SHP77 (cell line): Measurements from ENCODE around the gene CDHR4.
"Not testable (repeated sequence)": the region's sequence is repeated elsewhere in the genome, so short reads cannot be mapped to it uniquely, and the experiment has no call there.

Source experiments
- DNase-seq, 2 experiments: peaks; one replicate each; lab custom pipeline; 2025; lab: John Stamatoyannopoulos, UW

CDHR4 gene

GRCh38 chr3:49803465-49804140, 3.9 kb upstream of the CDHR4 start:
- DNase-seq, result peak in 1 of 2 experiments; percentile 53

GRCh38 chr3:49802719-49803464, 3.2 kb upstream of the CDHR4 start, which contains the start of gene INKA1:
TSS of gene INKA1 (plus strand) at chr3:49803261. CDS start at chr3:49803393, 132 bp downstream.
- DNase-seq, result peak; percentile 78 to 84

GRCh38 chr3:49801160-49801559, 1.5 kb upstream of the CDHR4 start:
- DNase-seq, result no peak

GRCh38 chr3:49799105-49799504, 568 bp downstream of the CDHR4 start:
- DNase-seq, result no peak

GRCh38 chr3:49794926-49795905, 4.5 kb downstream of the CDHR4 start:
- DNase-seq, result no peak

GRCh38 chr3:49794431-49794830, 5.2 kb downstream of the CDHR4 start:
- no peak for DNase-seq

- no peak for DNase-seq
Measured at GRCh38 chr3:49793486-49794085, 6.1 kb downstream of the CDHR4 start.

- DNase-seq, result no peak
Measured at GRCh38 chr3:49792371-49793150, 7.1 kb downstream of the CDHR4 start.

GRCh38 chr3:49791571-49791970, 8.1 kb downstream of the CDHR4 start:
- DNase-seq, result no peak

GRCh38 chr3:49790626-49791411, 8.9 kb downstream of the CDHR4 start:
- DNase-seq, result no peak

- no peak for DNase-seq
Measured at GRCh38 chr3:49788056-49788455, 11.6 kb downstream of the CDHR4 start.

- DNase-seq, result no peak
Measured at GRCh38 chr3:49787536-49787935, 12.1 kb downstream of the CDHR4 start.

GRCh38 chr3:49787182-49787464, 12.6 kb downstream of the CDHR4 start:
- no peak for DNase-seq

- peak; percentile 98 to 99 for DNase-seq
Measured at GRCh38 chr3:49786357-49787181, 13.1 kb downstream of the CDHR4 start, which contains the start of gene IP6K1. TSS of gene IP6K1 (minus strand) at chr3:49786542. CDS start at chr3:49748040, 38,502 bp downstream.

GRCh38 chr3:49785565-49786356, 13.9 kb downstream of the CDHR4 start:
- peak in 1 of 2 experiments; percentile 8 for DNase-seq

- not testable (repeated sequence) for DNase-seq
Measured at GRCh38 chr3:49782277-49782676, 17.4 kb downstream of the CDHR4 start.

- no peak for DNase-seq
Measured at GRCh38 chr3:49781415-49782199, 18.1 kb downstream of the CDHR4 start.

GRCh38 chr3:49780975-49781365, 18.7 kb downstream of the CDHR4 start:
- not testable (repeated sequence) for DNase-seq
